WTC11 (cell line): ENCODE measurements around the gene OOSP4A.

Source experiments
- ETV6 ChIP-seq: sonication (generic); formaldehyde crosslinking; IDR thresholded peaks from 2 replicates; pipeline ENCODE4 v1.8.1; 2022; ENCODE audit warnings: mild to moderate bottlenecking, missing genetic modification reagents
- ZNF232 ChIP-seq: sonication (generic); formaldehyde crosslinking; IDR thresholded peaks from 2 replicates; pipeline ENCODE4 v1.8.0; 2022; ENCODE audit warnings: mild to moderate bottlenecking, missing genetic modification reagents

- TF ChIP-seq ZNF232 (no peak), ETV6 (no peak)
These were observed 39.9 kb downstream of the OOSP4A start for GRCh38 chr11:60003729-60004128.
